Globus pallidus (tissue), 1 donor: ENCODE data around the gene SYNGR3.
"Not testable (repeated sequence)": the region's sequence is repeated elsewhere in the genome, so short reads cannot be mapped to it uniquely, and the experiment has no call there.

Experiments
- DNase-seq: peaks from one replicate; pipeline ENCODE4 v3.0.0-alpha.2; 2015; ENCODE audit warnings: low spot score

The SYNGR3 gene

GRCh38 chr16:1959269-1960039 is 30.3 kb upstream of the SYNGR3 start, which contains the start of gene NDUFB10:
Gene NDUFB10, plus strand, starts transcription at chr16:1959538. Its CDS starts 87 bp downstream, at chr16:1959625.
- DNase-seq = peak; percentile 83

- DNase-seq = no peak
Measured at GRCh38 chr16:1960665-1961630, 28.8 kb upstream of the SYNGR3 start.

- DNase-seq = no peak
Measured at GRCh38 chr16:1961651-1962067, 28.1 kb upstream of the SYNGR3 start.

- DNase-seq = not testable (repeated sequence)
Measured at GRCh38 chr16:1962161-1963153, 27.3 kb upstream of the SYNGR3 start.

GRCh38 chr16:1963806-1964505 is 25.8 kb upstream of the SYNGR3 start:
- no peak for DNase-seq

GRCh38 chr16:1964506-1965395 is 25.0 kb upstream of the SYNGR3 start, which contains the start of gene RPS2:
Gene RPS2, minus strand, starts transcription at chr16:1964826. Its CDS starts 201 bp downstream, at chr16:1964625.
- peak; percentile 98 for DNase-seq

DNA sequence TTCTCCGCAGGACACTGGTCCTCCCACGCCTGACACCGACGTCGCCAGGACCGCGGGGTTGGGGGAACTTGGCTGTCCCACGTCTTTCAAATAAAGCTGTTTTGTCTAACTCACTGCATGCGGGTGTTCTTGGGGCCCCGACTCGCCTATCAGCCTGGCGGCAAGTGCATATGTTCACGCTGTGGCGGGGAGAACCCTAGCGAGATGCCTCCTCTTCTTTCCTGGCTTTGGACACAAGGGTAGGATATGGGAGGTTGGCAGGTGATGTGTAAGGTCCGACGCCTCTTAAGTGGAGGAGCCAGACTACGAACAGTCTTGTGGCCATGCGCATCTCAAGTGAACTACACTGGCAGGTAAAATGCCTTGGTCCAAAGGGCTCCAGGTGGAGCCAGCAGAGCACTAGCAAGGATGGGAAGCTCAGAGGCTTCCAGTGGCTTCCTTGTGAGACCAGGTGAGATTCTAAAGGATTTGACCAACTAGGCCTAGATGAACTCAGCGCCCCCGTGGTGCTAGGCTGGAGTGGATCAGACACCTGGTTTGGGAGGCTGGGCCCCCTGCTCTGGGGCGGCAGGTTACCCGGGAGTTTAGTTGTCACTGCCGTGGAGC is 24.3 kb upstream of the SYNGR3 start:
- no peak for DNase-seq

DNA sequence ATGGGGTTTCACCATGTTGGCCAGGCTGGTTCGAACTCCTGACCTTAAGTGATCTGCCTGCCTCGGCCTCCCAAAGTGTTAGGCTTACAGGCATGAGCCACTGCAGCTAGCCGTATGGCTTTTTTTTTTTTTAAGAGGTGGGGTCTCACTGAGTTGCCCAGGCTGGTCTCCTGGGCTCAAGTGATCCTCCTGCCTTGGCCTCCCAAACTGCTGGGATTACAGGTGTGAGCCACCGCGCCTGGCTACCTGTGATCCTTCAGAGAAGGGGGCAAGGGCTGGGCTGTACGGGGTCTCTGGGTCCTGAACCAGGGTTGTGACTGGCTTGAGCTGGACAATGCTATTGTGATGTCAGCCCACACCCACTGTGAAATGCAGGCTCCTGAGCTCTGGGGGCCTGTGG is 23.3 kb upstream of the SYNGR3 start, which contains the start of gene RNF151:
TSS of gene RNF151 (plus strand) at position 397 of the 400 bp plus-strand sequence. CDS start 26 bp downstream, outside the sequence.
- DNase-seq = no peak

GRCh38 chr16:1968146-1968953 is 21.4 kb upstream of the SYNGR3 start:
- no peak for DNase-seq

- DNase-seq = peak; percentile 86
Measured at GRCh38 chr16:1971796-1972489, 17.8 kb upstream of the SYNGR3 start, which contains the start of gene TBL3. Gene TBL3, plus strand, starts transcription at chr16:1972053. Its CDS starts 112 bp downstream, at chr16:1972165.

GRCh38 chr16:1972490-1972877 is 17.3 kb upstream of the SYNGR3 start:
- no peak for DNase-seq

GRCh38 chr16:1973461-1974156 is 16.2 kb upstream of the SYNGR3 start:
- DNase-seq = no peak

GRCh38 chr16:1974157-1975070 is 15.4 kb upstream of the SYNGR3 start:
- DNase-seq = no peak

GRCh38 chr16:1975432-1976215 is 14.1 kb upstream of the SYNGR3 start:
- no peak for DNase-seq

GRCh38 chr16:1976216-1976520 is 13.6 kb upstream of the SYNGR3 start:
- DNase-seq = no peak
